Spleen (tissue), 7 donors: Measurements from ENCODE around the gene PRPF4.

Experiments
- POLR2A ChIP-seq, 3 donors: fragments of 450-650 bp; IDR thresholded peaks; one replicate each; pipeline ENCODE4 v1.5.1; 2017; ENCODE audit warnings: antibody characterized with exemption in 3 of 3, mild to moderate bottlenecking in 1 of 3
- TF ChIP-seq, protein P1 (sequence below), 11 experiments: fragments of 200-600 bp in 7 of 11; fragments of 450-650 bp in 4 of 11; sonication (generic) in 4 of 11; IDR thresholded peaks in 8 of 11; conservative IDR thresholded peaks in 3 of 11; 1 replicate in 7 of 11; 2 replicates in 4 of 11; pipeline versions ENCODE4 v1.4.0 to v1.8.0; 2016 to 2021; ENCODE audit warnings: antibody characterized with exemption in 11 of 11, inconsistent platforms in 4 of 11, mild to moderate bottlenecking in 1 of 11
- donor health status: DM: no; HTN: no; CAD: no; lungs with moderate emphysema.
- donor health status: DM: no; HTN: no; CAD: no.
- donor health status: DM: no; HTN: no; CAD: no.

DNA sequence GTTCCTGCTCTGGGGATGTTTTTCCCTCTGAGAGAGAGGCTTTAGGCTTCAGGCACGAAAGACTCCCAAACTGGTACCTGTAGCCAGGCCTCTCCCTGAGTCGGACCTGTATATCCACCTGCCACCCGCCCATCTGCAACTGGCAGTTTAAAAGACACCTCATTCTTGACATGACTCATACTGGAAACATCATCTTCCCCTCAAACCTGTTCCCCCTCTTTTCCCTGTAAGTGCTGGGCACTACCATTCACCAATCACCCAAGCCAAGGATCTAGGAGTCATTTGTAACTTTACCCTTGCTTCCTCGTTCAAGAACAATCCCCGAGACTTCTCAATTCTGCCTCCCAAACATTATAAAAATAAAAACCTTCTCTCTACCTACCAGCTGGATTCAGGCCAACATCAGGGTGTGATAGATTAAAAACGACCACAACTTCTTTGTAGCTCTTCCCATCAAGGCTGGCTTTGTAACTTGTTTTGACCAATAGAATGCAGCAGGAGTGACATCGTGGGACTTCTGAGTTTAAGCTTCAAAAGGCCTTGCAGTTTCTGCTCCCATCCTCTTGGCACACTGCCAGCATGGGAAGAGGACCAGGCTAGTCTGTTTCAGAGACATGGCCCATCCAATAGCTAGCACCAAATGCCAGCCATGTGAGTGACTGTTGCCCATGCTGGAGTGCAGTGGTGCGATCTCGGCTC is 66.4 kb downstream of the PRPF4 start:
- TF ChIP-seq POLR2A (IDR thresholded peaks at IDR 0.05): no peak
- TF ChIP-seq, protein P1, sequence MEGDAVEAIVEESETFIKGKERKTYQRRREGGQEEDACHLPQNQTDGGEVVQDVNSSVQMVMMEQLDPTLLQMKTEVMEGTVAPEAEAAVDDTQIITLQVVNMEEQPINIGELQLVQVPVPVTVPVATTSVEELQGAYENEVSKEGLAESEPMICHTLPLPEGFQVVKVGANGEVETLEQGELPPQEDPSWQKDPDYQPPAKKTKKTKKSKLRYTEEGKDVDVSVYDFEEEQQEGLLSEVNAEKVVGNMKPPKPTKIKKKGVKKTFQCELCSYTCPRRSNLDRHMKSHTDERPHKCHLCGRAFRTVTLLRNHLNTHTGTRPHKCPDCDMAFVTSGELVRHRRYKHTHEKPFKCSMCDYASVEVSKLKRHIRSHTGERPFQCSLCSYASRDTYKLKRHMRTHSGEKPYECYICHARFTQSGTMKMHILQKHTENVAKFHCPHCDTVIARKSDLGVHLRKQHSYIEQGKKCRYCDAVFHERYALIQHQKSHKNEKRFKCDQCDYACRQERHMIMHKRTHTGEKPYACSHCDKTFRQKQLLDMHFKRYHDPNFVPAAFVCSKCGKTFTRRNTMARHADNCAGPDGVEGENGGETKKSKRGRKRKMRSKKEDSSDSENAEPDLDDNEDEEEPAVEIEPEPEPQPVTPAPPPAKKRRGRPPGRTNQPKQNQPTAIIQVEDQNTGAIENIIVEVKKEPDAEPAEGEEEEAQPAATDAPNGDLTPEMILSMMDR (IDR thresholded peaks at IDR 0.05 in 8 of 11, conservative IDR thresholded peaks at IDR 0.05 in 3 of 11): no peak
